PC-9 (cell line): ENCODE results near the gene FAM25G. TPM values are rescaled to one million over a fixed set of nuclear protein-coding genes. Genes with fewer than 3 reads are reported as not detected.

Experiments used
- BruUV-seq: library from RNA; stranded (reverse); fragments of 400-500 nt; replicated peaks from 2 replicates; lab custom pipeline; 2021; lab: Mats Ljungman, UMichigan
- CTCF ChIA-PET: fragments of 300-600 bp; sonication (Branson Sonifier 250); formaldehyde crosslinking; loops from one replicate; lab custom pipeline; 2022; ENCODE audit warnings: antibody characterized with exemption; lab: Charles Lee
- POLR2A ChIA-PET: fragments of 300-600 bp; sonication (Branson Sonifier 250); formaldehyde crosslinking; loops from one replicate; lab custom pipeline; 2022; ENCODE audit warnings: antibody characterized with exemption; ENCODE audit not compliant: unreplicated experiment; lab: Charles Lee
- DNase-seq, 2 experiments: peaks; one replicate each; pipeline versions ENCODE4 v3.0.0 to v3.0.0-alpha.2; 2015 to 2022; ENCODE audit warnings: mixed read lengths in 1 of 2
- H2AFZ ChIP-seq: fragments of 200-600 bp; sonication (generic); 2 replicates; pipeline ENCODE4 v1.8.1; 2017; ENCODE audit warnings: antibody characterized with exemption
- H3F3A ChIP-seq: fragments of 200-600 bp; sonication (generic); 2 replicates; pipeline ENCODE4 v1.8.1; 2017; ENCODE audit warnings: antibody characterized with exemption, mild to moderate bottlenecking, low read depth; ENCODE audit not compliant: insufficient read depth
- H3K27ac ChIP-seq: fragments of 200-600 bp; sonication (generic); 2 replicates; pipeline ENCODE4 v1.6.1; 2016; ENCODE audit warnings: mixed run types
- H3K27me3 ChIP-seq: fragments of 200-600 bp; sonication (generic); 2 replicates; pipeline ENCODE4 v1.6.1; 2016; ENCODE audit warnings: low read depth, mixed run types; ENCODE audit not compliant: insufficient read depth
- H3K36me3 ChIP-seq: fragments of 200-600 bp; sonication (generic); 2 replicates; pipeline ENCODE4 v1.6.1; 2016; ENCODE audit warnings: low read depth, mixed run types
- H3K4me1 ChIP-seq: fragments of 200-600 bp; sonication (generic); replicated peaks from 2 replicates; pipeline ENCODE4 v1.6.1; 2016; ENCODE audit warnings: mixed run types; ENCODE audit not compliant: insufficient read depth
- H3K4me2 ChIP-seq: fragments of 200-600 bp; sonication (generic); 2 replicates; pipeline ENCODE4 v1.6.1; 2017; ENCODE audit warnings: mixed run types
- H3K4me3 ChIP-seq: fragments of 200-600 bp; sonication (generic); 2 replicates; pipeline ENCODE4 v1.6.1; 2016; ENCODE audit warnings: mixed run types
- H3K79me2 ChIP-seq: fragments of 200-600 bp; sonication (generic); 2 replicates; pipeline ENCODE4 v1.6.1; 2017; ENCODE audit warnings: low read depth, mixed run types
- H3K9me2 ChIP-seq: fragments of 200-600 bp; sonication (generic); 2 replicates; pipeline ENCODE4 v1.8.1; 2017; ENCODE audit warnings: mild to moderate bottlenecking; ENCODE audit not compliant: insufficient read depth
- H3K9me3 ChIP-seq: fragments of 200-600 bp; sonication (generic); 2 replicates; pipeline ENCODE4 v1.8.1; 2016; ENCODE audit warnings: low read depth; ENCODE audit not compliant: insufficient read depth
- H4K20me1 ChIP-seq: fragments of 200-600 bp; sonication (generic); 2 replicates; pipeline ENCODE4 v1.8.1; 2017; ENCODE audit not compliant: insufficient read depth
- CTCF ChIP-seq: fragments of 200-600 bp; sonication (generic); conservative IDR thresholded peaks from 2 replicates; pipeline ENCODE4 v1.6.1; 2017; ENCODE audit warnings: mixed run types, antibody characterized with exemption, mild to moderate bottlenecking, moderate library complexity
- EZH2 ChIP-seq: fragments of 200-600 bp; sonication (generic); IDR thresholded peaks from 2 replicates; pipeline ENCODE4 v1.8.0; 2017; ENCODE audit warnings: antibody characterized with exemption, low read depth
- intact Hi-C: fragments of 100-400 bp; cut with micrococcal nuclease; formaldehyde crosslinking; loops from one replicate; pipeline ENCODE4 v1.10.0; 2022; ENCODE audit not compliant: unreplicated experiment
- total RNA-seq: library from RNA; stranded (reverse); gene quantifications from 2 replicates; pipeline ENCODE4 v1.2.3, GENCODE V29; 2021

The FAM25G gene
- total RNA-seq, 1 experiment from 2014 or later: 3.2 TPM

- POLR2A ChIA-PET: no interaction called here
- H3K4me3 ChIP-seq: no peak overlapping the region
- TF ChIP-seq EZH2 (no peak), CTCF (no peak)
- no peaks in the 10 kb centered on the region for H3K9me2 ChIP-seq
- no TSS peak for BruUV-seq
- peaks cover 14% of the 10 kb centered on the region for H3K4me1 ChIP-seq
- no peaks in the 10 kb centered on the region for H3K79me2 ChIP-seq
- no peaks in the 10 kb centered on the region for H4K20me1 ChIP-seq
- H2AFZ ChIP-seq: no peak overlapping the region
- CTCF ChIA-PET: no interaction called here
- DNase-seq: no peak
- H3K27ac ChIP-seq: no peak overlapping the region
- no peak overlapping the region for H3K4me2 ChIP-seq
- no peaks in the 10 kb centered on the region for H3K9me3 ChIP-seq
- no peaks in the 10 kb centered on the region for H3K27me3 ChIP-seq
- no peaks in the 10 kb centered on the region for H3K36me3 ChIP-seq
- peaks cover 1% of the 10 kb centered on the region; the same call in 1 of the 2 replicates for H3F3A ChIP-seq
- intact Hi-C loops: no loop called here
These were observed 36.8 kb downstream of the FAM25G start for GRCh38 chr10:47454780-47455058.

- H3K4me3 ChIP-seq: no peak overlapping the region
- H4K20me1 ChIP-seq: no peaks in the 10 kb centered on the region
- no TSS peak for BruUV-seq
- H3K9me2 ChIP-seq: no peaks in the 10 kb centered on the region
- H2AFZ ChIP-seq: no peak overlapping the region
- no peak overlapping the region for H3K4me2 ChIP-seq
- no peak for DNase-seq
- H3K36me3 ChIP-seq: no peaks in the 10 kb centered on the region
- no peaks in the 10 kb centered on the region for H3K9me3 ChIP-seq
- CTCF ChIA-PET: no interaction called here
- no peak overlapping the region for H3K27ac ChIP-seq
- H3K4me1 ChIP-seq: peaks cover 14% of the 10 kb centered on the region
- H3K27me3 ChIP-seq: no peaks in the 10 kb centered on the region
- POLR2A ChIA-PET: no interaction called here
- intact Hi-C loops: no loop called here
- TF ChIP-seq EZH2: no peak
- no peak for TF ChIP-seq CTCF
- peaks cover 5% of the 10 kb centered on the region; the same call in 1 of the 2 replicates for H3F3A ChIP-seq
- no peaks in the 10 kb centered on the region for H3K79me2 ChIP-seq
These were observed 37.3 kb downstream of the FAM25G start for GRCh38 chr10:47454008-47454779.

DNA sequence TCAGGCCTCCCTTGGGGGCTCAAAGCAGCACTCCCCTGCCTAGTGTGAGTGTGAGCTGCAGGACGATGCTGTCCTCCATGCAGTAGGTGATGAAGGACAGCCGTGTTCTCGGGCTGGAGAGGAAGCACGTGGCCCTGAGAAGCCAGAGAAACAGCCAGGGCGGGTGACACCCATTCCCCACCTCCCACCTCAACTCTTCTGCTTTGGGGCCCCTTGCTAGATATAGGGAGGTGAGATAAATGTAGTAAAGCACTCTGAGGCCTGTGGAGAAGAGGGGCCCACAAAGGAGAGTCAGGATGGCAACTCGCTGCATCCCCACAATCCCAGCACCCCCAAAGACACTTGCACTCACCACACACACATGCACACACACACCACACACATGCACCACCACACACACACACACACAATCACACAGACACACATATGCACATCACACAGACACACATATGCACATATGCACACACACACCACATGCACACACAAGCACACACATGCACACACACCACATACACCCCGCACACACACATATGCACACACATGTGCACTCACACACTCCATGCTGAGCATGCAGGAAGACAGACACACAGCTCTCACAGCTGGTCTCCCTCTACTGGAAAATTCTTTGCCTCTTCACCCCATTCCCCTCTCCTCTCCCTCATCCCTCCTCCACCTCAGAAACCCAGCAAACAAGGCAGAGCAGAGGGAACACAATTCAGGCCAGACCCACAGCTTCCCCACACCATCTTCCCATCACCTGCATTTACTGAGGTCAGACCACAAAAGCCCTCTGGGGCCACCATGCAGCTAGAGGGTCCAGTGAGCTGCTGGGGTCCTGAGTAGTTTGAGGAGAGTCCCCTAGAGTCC lies 38.1 kb downstream of the FAM25G start:
- no peaks in the 10 kb centered on the region for H3K9me3 ChIP-seq
- TF ChIP-seq CTCF (no peak), EZH2 (no peak)

More for the DNA sequence above, 38.1 kb downstream of the FAM25G start:
- peaks cover 6% of the 10 kb centered on the region for H3K4me1 ChIP-seq
- no TSS peak for BruUV-seq
- H3K27ac ChIP-seq: no peak overlapping the region
- H3K27me3 ChIP-seq: no peaks in the 10 kb centered on the region
- DNase-seq: no peak
- CTCF ChIA-PET: no interaction called here
- no peak overlapping the region for H3K4me2 ChIP-seq
- H4K20me1 ChIP-seq: no peaks in the 10 kb centered on the region
- peaks cover 8% of the 10 kb centered on the region; the same call in 1 of the 2 replicates for H3F3A ChIP-seq
- no peak overlapping the region for H2AFZ ChIP-seq
- no peaks in the 10 kb centered on the region for H3K79me2 ChIP-seq
- no peaks in the 10 kb centered on the region for H3K36me3 ChIP-seq
- no peak overlapping the region for H3K4me3 ChIP-seq
- H3K9me2 ChIP-seq: no peaks in the 10 kb centered on the region
- intact Hi-C loops: no loop called here
- POLR2A ChIA-PET: no interaction called here
